B cell (primary cell): ENCODE measurements around the gene PDZD2.

ENCODE experiments used
- EZH2 ChIP-seq: IDR thresholded peaks from 2 replicates; pipeline ENCODE4 v1.6.1; 2012; ENCODE audit warnings: borderline replicate concordance, low read depth, mild to moderate bottlenecking, moderate library complexity, low read length; ENCODE audit not compliant: insufficient read depth, poor library complexity, severe bottlenecking
- TF ChIP-seq, protein P1 (sequence below): fragments of 200-600 bp; IDR thresholded peaks from one replicate; pipeline ENCODE4 v1.8.0; 2022; ENCODE audit warnings: antibody characterized with exemption, mild to moderate bottlenecking

DNA sequence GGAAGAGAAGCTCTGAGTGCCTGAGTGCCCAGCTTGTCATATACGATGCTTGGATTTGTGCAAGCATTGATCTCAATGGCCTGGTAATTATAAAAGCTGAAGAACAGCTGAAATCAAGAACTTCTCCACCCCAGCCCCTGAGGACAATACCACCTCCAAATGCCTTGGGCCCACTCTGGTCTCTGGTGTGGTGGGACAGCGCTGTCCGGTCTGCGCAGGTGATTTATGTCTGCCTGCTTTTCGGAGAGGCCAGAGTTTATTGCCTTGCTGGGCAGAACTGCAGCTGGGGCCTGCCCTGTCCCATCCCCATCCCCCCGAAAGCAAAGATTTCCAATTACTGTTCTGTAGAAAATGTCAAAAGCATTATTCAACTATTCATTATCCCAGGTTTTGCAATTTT lies 1.1 kb upstream of the PDZD2 start:
- TF ChIP-seq, protein P1, sequence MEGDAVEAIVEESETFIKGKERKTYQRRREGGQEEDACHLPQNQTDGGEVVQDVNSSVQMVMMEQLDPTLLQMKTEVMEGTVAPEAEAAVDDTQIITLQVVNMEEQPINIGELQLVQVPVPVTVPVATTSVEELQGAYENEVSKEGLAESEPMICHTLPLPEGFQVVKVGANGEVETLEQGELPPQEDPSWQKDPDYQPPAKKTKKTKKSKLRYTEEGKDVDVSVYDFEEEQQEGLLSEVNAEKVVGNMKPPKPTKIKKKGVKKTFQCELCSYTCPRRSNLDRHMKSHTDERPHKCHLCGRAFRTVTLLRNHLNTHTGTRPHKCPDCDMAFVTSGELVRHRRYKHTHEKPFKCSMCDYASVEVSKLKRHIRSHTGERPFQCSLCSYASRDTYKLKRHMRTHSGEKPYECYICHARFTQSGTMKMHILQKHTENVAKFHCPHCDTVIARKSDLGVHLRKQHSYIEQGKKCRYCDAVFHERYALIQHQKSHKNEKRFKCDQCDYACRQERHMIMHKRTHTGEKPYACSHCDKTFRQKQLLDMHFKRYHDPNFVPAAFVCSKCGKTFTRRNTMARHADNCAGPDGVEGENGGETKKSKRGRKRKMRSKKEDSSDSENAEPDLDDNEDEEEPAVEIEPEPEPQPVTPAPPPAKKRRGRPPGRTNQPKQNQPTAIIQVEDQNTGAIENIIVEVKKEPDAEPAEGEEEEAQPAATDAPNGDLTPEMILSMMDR = no peak
- no peak for TF ChIP-seq EZH2
